Mesenchymal stem cell (in vitro differentiated cells and primary cell): ENCODE results near the gene C1orf53.
"Not testable (repeated sequence)": the region's sequence is repeated elsewhere in the genome, so short reads cannot be mapped to it uniquely, and the experiment has no call there.

ENCODE experiments used
- DNase-seq: peaks from one replicate; pipeline ENCODE4 v3.0.0-alpha.2; 2013
- H2AFZ ChIP-seq: one replicate; pipeline ENCODE4 v1.6.1; 2013; ENCODE audit warnings: low read depth, mild to moderate bottlenecking, control low read depth, inconsistent platforms, low read length, moderate library complexity
- H2AK5ac ChIP-seq: 2 replicates; pipeline ENCODE4 v1.6.1; 2013; ENCODE audit warnings: low read length, moderate library complexity, mild to moderate bottlenecking, inconsistent platforms; ENCODE audit not compliant: severe bottlenecking
- H2BK120ac ChIP-seq: one replicate; pipeline ENCODE4 v1.6.1; 2013; ENCODE audit warnings: low read depth, mild to moderate bottlenecking, inconsistent platforms, low read length, moderate library complexity
- H2BK12ac ChIP-seq, 2 experiments: one replicate each; pipeline ENCODE4 v1.6.1; 2013; ENCODE audit warnings: inconsistent platforms in 2 of 2, low read length in 2 of 2, mild to moderate bottlenecking in 2 of 2, moderate library complexity in 2 of 2, control low read depth in 1 of 2
- H2BK15ac ChIP-seq: one replicate; pipeline ENCODE4 v1.6.1; 2013; ENCODE audit warnings: mild to moderate bottlenecking, low read depth, inconsistent platforms; ENCODE audit not compliant: poor library complexity, severe bottlenecking
- H2BK5ac ChIP-seq: 2 replicates; pipeline ENCODE4 v1.6.1; 2013; ENCODE audit warnings: low read depth, mild to moderate bottlenecking, low read length, control low read depth, inconsistent platforms; ENCODE audit not compliant: poor library complexity, severe bottlenecking
- H3K14ac ChIP-seq, 2 experiments: one replicate each; pipeline ENCODE4 v1.6.1; 2013; ENCODE audit warnings: inconsistent platforms in 2 of 2, low read length in 2 of 2, control low read depth in 1 of 2, mild to moderate bottlenecking in 1 of 2, moderate library complexity in 1 of 2
- H3K18ac ChIP-seq, 2 experiments: one replicate each; pipeline ENCODE4 v1.6.1; 2013; ENCODE audit warnings: inconsistent platforms in 2 of 2, low read length in 2 of 2, control low read depth in 1 of 2, low read depth in 1 of 2, mild to moderate bottlenecking in 1 of 2
- H3K23ac ChIP-seq, 2 experiments: one replicate each; pipeline ENCODE4 v1.6.1; 2013; ENCODE audit warnings: inconsistent platforms in 2 of 2, low read length in 2 of 2, mild to moderate bottlenecking in 2 of 2, moderate library complexity in 2 of 2, control low read depth in 1 of 2
- H3K27ac ChIP-seq: 2 replicates; pipeline ENCODE4 v1.5.1; 2013; ENCODE audit warnings: mild to moderate bottlenecking, moderate library complexity, low read length, control low read depth, inconsistent platforms; ENCODE audit not compliant: poor library complexity, severe bottlenecking
- H3K27me3 ChIP-seq, 2 experiments: 2 replicates each; pipeline versions ENCODE4 v1.6.1 to v1.7.0; 2013; ENCODE audit warnings: low read length in 2 of 2, mild to moderate bottlenecking in 2 of 2, moderate library complexity in 2 of 2, control low read depth in 1 of 2, inconsistent platforms in 1 of 2; ENCODE audit not compliant: control insufficient read depth in 1 of 2, insufficient read depth in 1 of 2
- H3K36me3 ChIP-seq, 2 experiments: 2 replicates each; pipeline versions ENCODE4 v1.6.1 to v1.7.0; 2013; ENCODE audit warnings: low read length in 2 of 2, control low read depth in 1 of 2, inconsistent platforms in 1 of 2, low read depth in 1 of 2, mild to moderate bottlenecking in 1 of 2; ENCODE audit not compliant: insufficient read depth in 2 of 2, control insufficient read depth in 1 of 2
- H3K4ac ChIP-seq, 2 experiments: one replicate each; pipeline ENCODE4 v1.6.1; 2013; ENCODE audit warnings: inconsistent platforms in 2 of 2, low read length in 2 of 2, mild to moderate bottlenecking in 2 of 2, moderate library complexity in 2 of 2, control low read depth in 1 of 2, low read depth in 1 of 2
- H3K4me1 ChIP-seq: 2 replicates; pipeline ENCODE4 v1.6.1; 2013; ENCODE audit warnings: low read depth, low read length, control low read depth; ENCODE audit not compliant: control insufficient read depth, insufficient read depth
- H3K4me2 ChIP-seq: 2 replicates; pipeline ENCODE4 v1.6.1; 2013; ENCODE audit warnings: low read length, mild to moderate bottlenecking, inconsistent platforms; ENCODE audit not compliant: poor library complexity, severe bottlenecking
- H3K4me3 ChIP-seq, 2 experiments: 2 replicates each; pipeline versions ENCODE4 v1.5.1 to v1.7.0; 2013; ENCODE audit warnings: low read length in 2 of 2, mild to moderate bottlenecking in 2 of 2, control low read depth in 1 of 2, low read depth in 1 of 2; ENCODE audit not compliant: insufficient read depth in 1 of 2
- H3K79me1 ChIP-seq: replicated peaks from 2 replicates; pipeline ENCODE4 v1.6.1; 2013; ENCODE audit warnings: mild to moderate bottlenecking, control low read depth, low read length, inconsistent platforms; ENCODE audit not compliant: poor library complexity, severe bottlenecking
- H3K9ac ChIP-seq: 2 replicates; pipeline ENCODE4 v1.7.0; 2013; ENCODE audit warnings: mild to moderate bottlenecking, low read length, moderate library complexity
- H3K9me3 ChIP-seq: 2 replicates; pipeline ENCODE4 v1.7.0; 2013; ENCODE audit warnings: mild to moderate bottlenecking, low read length; ENCODE audit not compliant: control insufficient read depth
- H4K8ac ChIP-seq: one replicate; pipeline ENCODE4 v1.6.1; 2013; ENCODE audit warnings: inconsistent platforms, mild to moderate bottlenecking, low read length, moderate library complexity
- H4K91ac ChIP-seq: one replicate; pipeline ENCODE4 v1.6.1; 2013; ENCODE audit warnings: mild to moderate bottlenecking, low read length, inconsistent platforms
- WGBS: methylation state at CpG from one replicate; pipeline ENCODE4 v1.1.7; 2013; ENCODE audit warnings: mixed read lengths; 5-methylcytosine and 5-hydroxymethylcytosine counted together

The C1orf53 gene

DNA sequence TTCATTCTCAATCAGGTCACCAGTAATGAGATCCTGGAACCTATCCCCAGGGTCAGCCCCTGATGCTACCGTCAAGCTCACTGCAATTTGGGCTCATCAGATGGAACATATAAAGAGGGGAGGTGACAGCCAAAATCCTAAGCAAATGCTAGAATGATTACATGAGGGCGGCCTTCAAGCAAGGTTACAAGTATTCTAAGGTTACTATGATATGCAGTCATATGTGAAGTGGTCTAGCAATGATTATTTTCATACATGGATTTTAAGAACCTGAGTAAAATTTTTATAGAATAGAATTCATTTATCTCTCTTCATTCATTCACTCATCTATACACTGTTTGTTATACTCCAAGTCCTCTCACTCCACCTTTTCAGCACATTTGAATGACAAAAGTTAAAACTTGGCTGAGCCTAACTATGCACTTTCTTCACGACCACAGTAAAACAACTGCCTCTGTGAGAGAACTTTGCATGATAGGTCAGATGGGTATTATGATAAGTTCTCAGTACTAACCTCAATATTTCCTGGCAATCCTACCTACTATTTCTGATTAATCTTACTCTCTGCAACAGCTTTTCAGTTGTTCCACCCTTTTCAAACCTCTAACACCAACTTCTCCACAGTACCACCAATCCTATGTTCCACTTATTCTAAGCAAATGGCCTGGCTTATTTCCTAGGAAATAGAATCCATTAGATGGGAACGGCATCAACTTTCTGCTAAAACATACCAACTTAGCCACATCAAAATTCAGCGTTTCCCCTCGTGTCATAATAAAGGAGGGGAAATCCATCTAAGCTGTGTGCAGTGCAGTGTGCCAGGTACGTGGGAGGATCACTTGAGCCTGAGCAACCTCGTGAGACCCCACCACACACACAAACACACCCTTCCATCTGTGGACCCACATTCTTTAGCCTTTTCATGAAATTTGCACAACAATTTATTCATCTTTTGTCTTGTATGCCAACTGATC is 46.8 kb downstream of the C1orf53 start:
- no peak overlapping the region for H3K4ac ChIP-seq
- no peak overlapping the region for H2AFZ ChIP-seq
- no peaks in the 10 kb centered on the region for H3K27me3 ChIP-seq
- H3K27ac ChIP-seq, result no peak overlapping the region
- no peak overlapping the region for H3K23ac ChIP-seq
- no peaks in the 10 kb centered on the region for H3K9me3 ChIP-seq
- no peaks in the 10 kb centered on the region for H3K79me1 ChIP-seq
- 90% methylated on average over 7 of the region's 8 CpGs for WGBS
- no peaks in the 10 kb centered on the region for H3K36me3 ChIP-seq
- no peak overlapping the region for H3K14ac ChIP-seq
- H2AK5ac ChIP-seq, result peak overlapping the region; percentile 16
- no peaks in the 10 kb centered on the region for H3K4me1 ChIP-seq
- no peak overlapping the region for H3K4me3 ChIP-seq
- no peak overlapping the region for H2BK15ac ChIP-seq
- no peak overlapping the region for H3K4me2 ChIP-seq
- H4K8ac ChIP-seq, result no peak overlapping the region
- H3K18ac ChIP-seq, result no peak overlapping the region
- no peak overlapping the region for H4K91ac ChIP-seq
- no peak overlapping the region for H3K9ac ChIP-seq
- H2BK5ac ChIP-seq, result no peak overlapping the region
- no peak overlapping the region for H2BK120ac ChIP-seq
- DNase-seq, result no peak
- no peak overlapping the region for H2BK12ac ChIP-seq

DNA sequence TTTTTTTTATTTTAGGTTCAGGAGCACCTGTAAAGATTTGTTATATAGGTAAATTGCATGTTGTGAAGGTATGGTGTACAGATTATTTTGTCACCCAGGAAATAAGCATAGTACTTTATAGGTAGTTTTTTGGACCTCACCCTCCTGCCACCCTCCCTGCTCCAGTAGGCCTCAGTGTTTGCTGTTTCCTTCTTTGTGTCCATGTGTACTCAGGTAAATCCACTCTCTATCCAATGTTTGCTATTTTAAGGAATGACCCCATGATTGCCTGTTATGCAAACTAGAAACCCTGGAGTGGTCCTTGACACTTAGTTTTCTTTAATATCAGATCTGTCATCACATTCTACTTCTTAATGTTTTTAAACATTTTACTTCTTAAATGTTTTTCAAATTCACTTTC is 48.7 kb downstream of the C1orf53 start:
- no peak overlapping the region for H4K8ac ChIP-seq
- no peak overlapping the region for H4K91ac ChIP-seq
- DNase-seq, result no peak

DNA sequence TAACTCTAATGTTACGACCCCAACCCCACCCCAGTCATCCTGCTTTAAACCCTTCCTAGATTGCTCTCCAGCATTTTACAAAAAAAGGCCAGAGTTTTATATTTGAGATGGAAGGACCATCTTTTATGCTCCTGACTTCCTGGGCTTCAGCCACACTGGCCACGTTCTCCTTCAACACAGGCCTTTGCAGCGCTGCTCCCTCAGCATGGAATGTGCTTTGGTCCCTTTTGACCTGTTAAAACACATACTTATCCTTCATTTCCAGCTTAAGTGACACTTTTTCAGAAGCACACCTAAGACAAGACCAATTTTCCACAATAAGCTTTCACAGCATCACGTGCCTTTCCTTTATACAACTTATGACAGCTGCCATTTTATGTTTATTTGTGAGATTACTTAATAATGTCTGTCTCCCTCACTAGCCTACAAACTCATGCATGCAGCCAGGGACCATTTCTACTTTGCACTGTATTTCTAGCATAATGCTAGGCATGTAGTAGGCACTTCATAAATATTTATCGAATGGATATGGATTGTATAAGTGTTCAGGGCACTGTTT is 49.3 kb downstream of the C1orf53 start:
- WGBS, result 94% methylated on average over 5 of the region's 5 CpGs
- Histone ChIP-seq H3K4me1 (no peaks in the 10 kb centered on the region), H2BK15ac (no peak overlapping the region)

More for the DNA sequence above, 48.7 kb downstream of the C1orf53 start:
- Histone ChIP-seq H2BK15ac (no peak overlapping the region), H3K4me2 (no peak overlapping the region), H3K9ac (no peak overlapping the region), H3K18ac (no peak overlapping the region), H3K27ac (no peak overlapping the region), H3K4ac (no peak overlapping the region), H3K79me1 (no peaks in the 10 kb centered on the region), H2BK5ac (no peak overlapping the region), H2BK12ac (no peak overlapping the region), H3K4me3 (no peak overlapping the region), H3K36me3 (no peaks in the 10 kb centered on the region), H3K23ac (no peak overlapping the region), H3K9me3 (no peaks in the 10 kb centered on the region), H2BK120ac (no peak overlapping the region), H3K4me1 (no peaks in the 10 kb centered on the region), H2AK5ac (no peak overlapping the region), H3K14ac (no peak overlapping the region), H2AFZ (no peak overlapping the region), H3K27me3 (no peaks in the 10 kb centered on the region)

GRCh38 chr1:197953472-197953871 is 51.0 kb downstream of the C1orf53 start:
- not testable (repeated sequence) for H3K27me3 ChIP-seq, H2BK12ac ChIP-seq, H2AFZ ChIP-seq, H2BK120ac ChIP-seq, H3K14ac ChIP-seq, DNase-seq, H2BK5ac ChIP-seq, H3K36me3 ChIP-seq, H3K4ac ChIP-seq, H3K9ac ChIP-seq, H3K4me2 ChIP-seq, H3K9me3 ChIP-seq, H3K4me3 ChIP-seq, H4K91ac ChIP-seq, H3K18ac ChIP-seq, H3K27ac ChIP-seq, H4K8ac ChIP-seq, H3K23ac ChIP-seq, H2BK15ac ChIP-seq, H3K79me1 ChIP-seq, H3K4me1 ChIP-seq
- H2AK5ac ChIP-seq, result peak overlapping the region; percentile 77
- WGBS, result 89% methylated on average over 6 of the region's 6 CpGs

More for the DNA sequence above, 49.3 kb downstream of the C1orf53 start:
- Histone ChIP-seq H2AFZ (no peak overlapping the region), H3K9me3 (no peaks in the 10 kb centered on the region), H2BK5ac (no peak overlapping the region), H4K91ac (no peak overlapping the region), H3K27ac (no peak overlapping the region), H3K79me1 (no peaks in the 10 kb centered on the region), H2AK5ac (peak overlapping the region; percentile 10), H3K18ac (no peak overlapping the region), H3K27me3 (no peaks in the 10 kb centered on the region), H3K9ac (no peak overlapping the region), H2BK12ac (no peak overlapping the region), H3K4me2 (no peak overlapping the region), H3K23ac (no peak overlapping the region), H4K8ac (no peak overlapping the region), H3K4me3 (no peak overlapping the region), H3K36me3 (no peaks in the 10 kb centered on the region), H2BK120ac (no peak overlapping the region), H3K4ac (no peak overlapping the region), H3K14ac (no peak overlapping the region)
- DNase-seq, result no peak
